ENCODE results near the gene CAMTA1.

GRCh38 chr1:7174561-7174960 is 389.3 kb downstream of the CAMTA1 start:
- TF ChIP-seq CTCF (IDR thresholded peaks at IDR 0.05) (no peak), POLR2A (IDR thresholded peaks at IDR 0.05) (no peak)
